ENCODE measurements around the gene OR9A2.

GRCh38 chr7:143055754-143056153, 28.8 kb upstream of the OR9A2 start:
- TF ChIP-seq CTCF (IDR thresholded peaks at IDR 0.05; ENCODE audit: insufficient read depth, low read depth, low read length) (no peak), EZH2 (IDR thresholded peaks at IDR 0.05; ENCODE audit: insufficient read depth, low read length) (no peak)
